Measurements from ENCODE around the gene PTPN12. TPM values are rescaled to one million over a fixed set of nuclear protein-coding genes. Genes with fewer than 3 reads are reported as not detected.

PTPN12 gene
- total and polyA plus RNA-seq, 7 donors = 16.5 to 52.6 (median 34.0) TPM

GRCh38 chr7:77542409-77542808, 5.3 kb downstream of the PTPN12 start:
- Histone ChIP-seq H3K27ac (no peak overlapping the region), H3K9me3 (no peaks in the 10 kb centered on the region), H3K27me3 (ENCODE audit: insufficient read depth in 3 of 3, low read length in 2 of 3) (no peaks in the 10 kb centered on the region), H3K4me3 (no peak overlapping the region), H3K36me3 (ENCODE audit: insufficient read depth in 1 of 2, low read depth in 1 of 2) (no peaks in the 10 kb centered on the region), H3K4me1 (peaks cover 33% of the 10 kb centered on the region)
- ATAC-seq (no peak), DNase-seq (no peak)
- intact Hi-C loops (cut with DNase I) = no loop called here
- WGBS, 3 donors = 75 to 93% (median 79%) methylated on average over 1 of the region's 1 CpG
- no peak for TF ChIP-seq CTCF (IDR thresholded peaks at IDR 0.05)

- WGBS, 3 donors = 43 to 60% (median 48%) methylated on average over 2 of the region's 2 CpGs
- Histone ChIP-seq H3K27me3 (ENCODE audit: insufficient read depth in 3 of 3, low read length in 2 of 3) (no peaks in the 10 kb centered on the region), H3K36me3 (ENCODE audit: insufficient read depth in 1 of 2, low read depth in 1 of 2) (no peaks in the 10 kb centered on the region), H3K4me3 (no peak overlapping the region), H3K27ac (no peak overlapping the region), H3K4me1 (peaks cover 33% of the 10 kb centered on the region), H3K9me3 (no peaks in the 10 kb centered on the region)
- DNase-seq (no peak), ATAC-seq (no peak)
- intact Hi-C loops (cut with DNase I) = no loop called here
- no peak for TF ChIP-seq CTCF (IDR thresholded peaks at IDR 0.05)
Measured at GRCh38 chr7:77542895-77543294, 5.8 kb downstream of the PTPN12 start.

- Histone ChIP-seq H3K9me3 (no peaks in the 10 kb centered on the region), H3K27ac (no peak overlapping the region), H3K27me3 (ENCODE audit: insufficient read depth in 3 of 3, low read length in 2 of 3) (no peaks in the 10 kb centered on the region), H3K4me1 (peaks cover 41% of the 10 kb centered on the region), H3K4me3 (no peak overlapping the region), H3K36me3 (ENCODE audit: insufficient read depth in 1 of 2, low read depth in 1 of 2) (no peaks in the 10 kb centered on the region)
- WGBS, 3 donors = 77 to 80% (median 79%) methylated on average over 4 of the region's 4 CpGs
- TF ChIP-seq CTCF (IDR thresholded peaks at IDR 0.05) = no peak
- intact Hi-C loops (cut with DNase I) = no loop called here
- DNase-seq (no peak), ATAC-seq (no peak)
Measured at GRCh38 chr7:77543910-77544309, 6.8 kb downstream of the PTPN12 start.

GRCh38 chr7:77544518-77544917, 7.4 kb downstream of the PTPN12 start:
- Histone ChIP-seq H3K36me3 (ENCODE audit: insufficient read depth in 1 of 2, low read depth in 1 of 2) (no peaks in the 10 kb centered on the region), H3K4me3 (no peak overlapping the region), H3K27me3 (ENCODE audit: insufficient read depth in 3 of 3, low read length in 2 of 3) (no peaks in the 10 kb centered on the region), H3K4me1 (peaks cover 41% of the 10 kb centered on the region), H3K27ac (no peak overlapping the region), H3K9me3 (no peaks in the 10 kb centered on the region)
- no peak for TF ChIP-seq CTCF (IDR thresholded peaks at IDR 0.05)
- intact Hi-C loops (cut with DNase I) = no loop called here
- 61 to 78% (median 62%) methylated on average over 2 of the region's 2 CpGs for WGBS, 3 donors
- DNase-seq (no peak), ATAC-seq (no peak)

GRCh38 chr7:77548206-77548605, 11.1 kb downstream of the PTPN12 start:
- no peaks in the 10 kb centered on the region for H3K36me3 ChIP-seq (ENCODE audit: insufficient read depth in 1 of 2, low read depth in 1 of 2)
- no peak overlapping the region for H3K4me3 ChIP-seq
- H3K27me3 ChIP-seq (ENCODE audit: insufficient read depth in 3 of 3, low read length in 2 of 3) = no peaks in the 10 kb centered on the region
- H3K27ac ChIP-seq = no peak overlapping the region
- 63 to 76% (median 72%) methylated on average over 3 of the region's 3 CpGs for WGBS, 3 donors
- H3K4me1 ChIP-seq = peaks cover 26% of the 10 kb centered on the region
- H3K9me3 ChIP-seq = no peaks in the 10 kb centered on the region
- intact Hi-C loops (cut with DNase I) = no loop called here
- DNase-seq (no peak), ATAC-seq (no peak)
- TF ChIP-seq CTCF (IDR thresholded peaks at IDR 0.05) = no peak
